SK-N-MC (cell line): ENCODE data around the gene HIBCH.

ENCODE experiments used
- EZH2 ChIP-seq: fragments of 200-600 bp; sonication (generic); IDR thresholded peaks from one replicate; pipeline ENCODE4 v1.6.1; 2017; ENCODE audit warnings: antibody characterized with exemption
- POLR2AphosphoS5 ChIP-seq: IDR thresholded peaks from 2 replicates; pipeline ENCODE4 v1.6.1; 2012; ENCODE audit warnings: mild to moderate bottlenecking, low read depth, low read length, borderline replicate concordance

DNA sequence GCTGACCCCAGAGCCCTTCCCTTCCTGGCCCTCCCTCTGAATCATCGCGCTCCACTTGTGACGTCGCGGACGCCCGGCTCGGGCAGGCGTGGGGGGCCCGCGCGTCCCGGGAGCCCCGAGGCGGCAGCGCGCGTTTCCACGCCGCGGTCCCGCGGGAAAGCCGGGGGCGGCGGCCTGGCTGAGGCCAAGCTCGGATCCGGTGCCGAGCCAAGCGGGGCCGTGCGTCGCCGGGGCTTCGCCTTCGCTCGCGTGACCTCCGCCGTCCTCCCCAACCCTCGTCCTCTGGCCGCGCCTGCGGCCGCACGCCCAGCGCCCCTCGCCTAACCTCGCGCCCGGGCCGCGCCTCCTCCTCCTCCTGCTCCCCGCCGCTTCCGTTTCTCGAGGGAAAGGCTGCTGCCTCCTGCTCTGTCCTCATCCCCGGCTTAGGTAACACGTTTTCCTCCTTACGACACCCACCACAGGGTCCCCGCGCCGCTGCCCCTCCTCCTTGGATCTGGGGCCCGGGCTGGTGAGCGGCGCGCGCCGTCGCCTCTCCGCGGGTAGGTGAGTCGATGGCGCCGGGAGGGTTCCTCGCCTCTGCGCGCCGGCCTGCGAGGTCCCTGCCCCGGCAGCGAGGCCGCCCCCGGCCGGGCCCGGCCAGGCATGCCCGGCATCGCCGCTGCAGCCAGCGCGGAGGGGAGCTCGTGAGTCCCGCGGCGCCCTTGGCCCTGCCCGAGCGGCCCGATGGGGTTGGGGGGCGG lies 24.1 kb upstream of the HIBCH start, which contains the start of gene INPP1:
- TF ChIP-seq POLR2AphosphoS5 (no peak), EZH2 (no peak)
